ENCODE data around the gene PCDH17. TPM values are rescaled to one million over a fixed set of nuclear protein-coding genes. Genes with fewer than 3 reads are reported as not detected.

The PCDH17 gene
- total RNA-seq = 40.9 TPM
- long read RNA-seq, full-length matches to known transcripts = 64 of 78 reads
- long read RNA-seq, partial matches to known transcripts = 6 of 78 reads
- long read RNA-seq, other reads (novel, unspliced or antisense) = 8 of 78 reads

DNA sequence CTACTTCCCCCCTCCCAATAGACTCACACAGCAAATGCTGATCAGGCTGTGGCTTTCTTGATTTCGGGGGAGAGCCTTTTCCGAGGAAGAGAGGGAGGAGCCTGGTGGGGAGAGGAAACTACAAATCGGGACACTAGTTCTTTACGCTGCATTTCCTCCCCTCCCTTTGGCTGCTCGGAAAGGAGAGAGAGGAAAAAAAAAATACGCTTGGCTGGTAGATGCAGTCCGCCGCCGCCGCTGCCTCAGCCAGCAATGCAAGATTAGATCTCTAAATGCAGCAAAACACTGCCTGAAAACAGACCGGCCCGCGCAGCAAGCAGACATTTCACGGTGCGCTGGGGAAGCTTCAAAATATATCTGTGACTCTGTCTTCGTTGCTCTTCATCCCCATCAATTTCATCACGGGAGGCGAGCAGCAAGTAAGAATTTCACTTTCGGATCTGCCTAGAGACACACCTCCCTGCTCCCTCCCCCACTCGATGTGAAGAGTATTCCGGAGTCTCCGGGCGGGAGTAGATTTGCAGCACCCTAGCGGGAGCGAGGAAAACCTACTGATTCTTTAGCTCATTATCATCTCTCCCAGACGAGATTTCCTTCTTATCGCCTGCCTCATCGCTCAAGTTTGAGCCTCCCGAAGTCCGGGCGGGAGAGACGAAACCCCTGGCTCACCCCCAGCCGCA, at the start of gene PCDH17:
PCDH17 (plus strand) TSS at position 149 of the 680 bp plus-strand sequence. CDS start 803 bp downstream, outside the sequence.
- Histone ChIP-seq H3K36me3 (no peaks in the 10 kb centered on the region), H3K4me3 (peak within 1 kb of the TSS; percentile 62), H3K27me3 (ENCODE audit: low read depth) (peaks cover 66% of the 10 kb centered on the region), H3K4me1 (peaks cover 36% of the 10 kb centered on the region), H3K27ac (peak within 1 kb of the TSS; percentile 70), H3K9me3 (no peaks in the 10 kb centered on the region)
- ATAC-seq = peak; percentile 31 to 64
- intact Hi-C loops (cut with DNase I) = no loop called here
- no peak for DNase-seq
- TF ChIP-seq, protein P1, sequence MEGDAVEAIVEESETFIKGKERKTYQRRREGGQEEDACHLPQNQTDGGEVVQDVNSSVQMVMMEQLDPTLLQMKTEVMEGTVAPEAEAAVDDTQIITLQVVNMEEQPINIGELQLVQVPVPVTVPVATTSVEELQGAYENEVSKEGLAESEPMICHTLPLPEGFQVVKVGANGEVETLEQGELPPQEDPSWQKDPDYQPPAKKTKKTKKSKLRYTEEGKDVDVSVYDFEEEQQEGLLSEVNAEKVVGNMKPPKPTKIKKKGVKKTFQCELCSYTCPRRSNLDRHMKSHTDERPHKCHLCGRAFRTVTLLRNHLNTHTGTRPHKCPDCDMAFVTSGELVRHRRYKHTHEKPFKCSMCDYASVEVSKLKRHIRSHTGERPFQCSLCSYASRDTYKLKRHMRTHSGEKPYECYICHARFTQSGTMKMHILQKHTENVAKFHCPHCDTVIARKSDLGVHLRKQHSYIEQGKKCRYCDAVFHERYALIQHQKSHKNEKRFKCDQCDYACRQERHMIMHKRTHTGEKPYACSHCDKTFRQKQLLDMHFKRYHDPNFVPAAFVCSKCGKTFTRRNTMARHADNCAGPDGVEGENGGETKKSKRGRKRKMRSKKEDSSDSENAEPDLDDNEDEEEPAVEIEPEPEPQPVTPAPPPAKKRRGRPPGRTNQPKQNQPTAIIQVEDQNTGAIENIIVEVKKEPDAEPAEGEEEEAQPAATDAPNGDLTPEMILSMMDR (IDR thresholded peaks at IDR 0.05) = no peak

GRCh38 chr13:57582032-57582431, 49.5 kb upstream of the PCDH17 start:
- Histone ChIP-seq H3K4me3 (no peak overlapping the region), H3K27ac (no peak overlapping the region), H3K27me3 (ENCODE audit: low read depth) (no peaks in the 10 kb centered on the region), H3K9me3 (no peaks in the 10 kb centered on the region), H3K36me3 (no peaks in the 10 kb centered on the region), H3K4me1 (no peaks in the 10 kb centered on the region)
- intact Hi-C loops (cut with DNase I) = no loop called here
- no peak for DNase-seq
- TF ChIP-seq, protein P1 (IDR thresholded peaks at IDR 0.05) = no peak
- no peak for ATAC-seq

- TF ChIP-seq, protein P1 (IDR thresholded peaks at IDR 0.05) = no peak
- Histone ChIP-seq H3K9me3 (no peaks in the 10 kb centered on the region), H3K36me3 (no peaks in the 10 kb centered on the region), H3K27me3 (ENCODE audit: low read depth) (no peaks in the 10 kb centered on the region), H3K27ac (no peak overlapping the region), H3K4me3 (no peak overlapping the region), H3K4me1 (no peaks in the 10 kb centered on the region)
- ATAC-seq (no peak), DNase-seq (no peak)
- intact Hi-C loops (cut with DNase I) = no loop called here
Observed at GRCh38 chr13:57583529-57583928, 48.0 kb upstream of the PCDH17 start.

GRCh38 chr13:57588639-57589038, 42.9 kb upstream of the PCDH17 start:
- TF ChIP-seq, protein P1 (IDR thresholded peaks at IDR 0.05) = no peak
- no peak overlapping the region for H3K27ac ChIP-seq
- H3K27me3 ChIP-seq (ENCODE audit: low read depth) = no peaks in the 10 kb centered on the region
- H3K4me1 ChIP-seq = no peaks in the 10 kb centered on the region
- intact Hi-C loops (cut with DNase I) = no loop called here
- no peak for ATAC-seq
- DNase-seq = no peak
- no peak overlapping the region for H3K4me3 ChIP-seq
- no peaks in the 10 kb centered on the region for H3K36me3 ChIP-seq
- no peaks in the 10 kb centered on the region for H3K9me3 ChIP-seq

GRCh38 chr13:57595775-57596174, 35.8 kb upstream of the PCDH17 start:
- Histone ChIP-seq H3K36me3 (no peaks in the 10 kb centered on the region), H3K9me3 (no peaks in the 10 kb centered on the region), H3K4me1 (no peaks in the 10 kb centered on the region), H3K27ac (no peak overlapping the region), H3K27me3 (ENCODE audit: low read depth) (no peaks in the 10 kb centered on the region), H3K4me3 (no peak overlapping the region)
- TF ChIP-seq, protein P1 (IDR thresholded peaks at IDR 0.05) = no peak
- intact Hi-C loops (cut with DNase I) = no loop called here
- no peak for DNase-seq
- no peak for ATAC-seq

All from lower lobe of right lung (tissue), 2 donors.